Progenitor cell of endocrine pancreas (in vitro differentiated cells): ENCODE measurements around the gene HIC1. TPM values are rescaled to one million over a fixed set of nuclear protein-coding genes. Genes with fewer than 3 reads are reported as not detected.
A peak's percentile ranks its signal among the peaks of the same experiment; 100 is the strongest.

Source experiments
- DNase-seq: peaks from one replicate; pipeline ENCODE4 v3.0.0; 2021; ENCODE audit warnings: low spot score; ENCODE audit not compliant: unreplicated experiment
- H3K27ac Mint-ChIP-seq: 2 replicates; pipeline ENCODE4 v1.8.0; 2021; ENCODE audit warnings: mild to moderate bottlenecking, moderate library complexity, mixed read lengths
- H3K27me3 Mint-ChIP-seq: 2 replicates; pipeline ENCODE4 v1.8.0; 2021; ENCODE audit warnings: mixed read lengths
- H3K36me3 Mint-ChIP-seq: 2 replicates; pipeline ENCODE4 v1.8.0; 2022; ENCODE audit warnings: mixed read lengths; ENCODE audit not compliant: insufficient read depth
- H3K4me1 Mint-ChIP-seq: 2 replicates; pipeline ENCODE4 v1.8.0; 2021; ENCODE audit warnings: low read depth, mixed read lengths
- H3K4me3 Mint-ChIP-seq: 2 replicates; pipeline ENCODE4 v1.8.0; 2021; ENCODE audit warnings: low read depth, mild to moderate bottlenecking, moderate library complexity, mixed read lengths
- H3K9me3 Mint-ChIP-seq: 2 replicates; pipeline ENCODE4 v1.8.0; 2021; ENCODE audit warnings: low read depth, mixed read lengths
- total RNA-seq: library from RNA; stranded (reverse); gene quantifications from 2 replicates; pipeline ENCODE4 v1.2.1, GENCODE V29; 2021
- TF ChIP-seq, protein P1 (sequence below): fragments of 200-600 bp; sonication (generic); IDR thresholded peaks from one replicate; pipeline ENCODE4 v1.5.0; 2021; ENCODE audit warnings: antibody characterized with exemption, mild to moderate bottlenecking; ENCODE audit not compliant: unreplicated experiment

The HIC1 gene
- total RNA-seq, 1 donor from 2014 or later, result 0.86 TPM

DNA sequence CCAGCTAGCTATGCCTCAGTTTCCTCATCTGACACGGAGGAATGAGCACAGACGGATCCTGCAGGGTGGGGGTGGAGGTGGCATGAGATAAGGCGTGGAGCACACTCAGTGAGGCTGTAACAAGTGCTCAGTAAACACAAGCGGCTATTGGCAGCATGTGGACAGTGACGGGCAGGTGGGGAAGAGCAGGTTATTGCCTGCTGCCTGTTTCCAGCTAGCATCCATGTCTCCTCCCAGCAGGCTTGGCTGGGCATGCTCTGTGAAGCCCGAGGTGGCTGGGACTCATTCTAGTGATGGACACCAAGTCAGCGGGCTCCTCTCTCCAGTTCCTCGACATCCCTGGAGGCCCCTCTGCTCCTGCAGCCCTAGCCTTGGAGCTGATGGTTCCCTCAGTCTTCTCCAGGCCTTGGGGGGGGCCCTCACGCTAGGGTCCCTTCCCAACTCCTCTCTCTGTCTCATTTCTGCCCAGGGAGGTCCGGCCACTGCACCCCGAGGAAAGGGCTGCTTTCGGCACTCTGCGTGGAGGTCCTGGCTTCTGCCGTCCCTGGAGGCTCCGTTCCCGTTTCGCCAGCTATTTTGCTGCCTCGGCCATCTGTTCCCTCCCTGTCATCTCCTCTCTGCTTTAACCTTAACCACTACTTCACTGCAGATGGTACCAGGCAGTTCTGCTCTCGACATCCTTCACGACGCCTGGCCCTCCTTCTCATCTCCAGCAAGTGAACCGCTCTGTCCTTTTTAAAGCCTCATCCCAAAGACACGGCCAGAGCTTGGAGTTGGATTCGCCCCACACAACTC lies 36.0 kb upstream of the HIC1 start:
- H3K4me3 Mint-ChIP-seq, result no peak overlapping the region
- peaks cover 22% of the 10 kb centered on the region for H3K27me3 Mint-ChIP-seq
- DNase-seq, result no peak
- H3K9me3 Mint-ChIP-seq, result no peaks in the 10 kb centered on the region
- H3K27ac Mint-ChIP-seq, result no peak overlapping the region
- H3K4me1 Mint-ChIP-seq, result peaks cover 15% of the 10 kb centered on the region
- TF ChIP-seq, protein P1, sequence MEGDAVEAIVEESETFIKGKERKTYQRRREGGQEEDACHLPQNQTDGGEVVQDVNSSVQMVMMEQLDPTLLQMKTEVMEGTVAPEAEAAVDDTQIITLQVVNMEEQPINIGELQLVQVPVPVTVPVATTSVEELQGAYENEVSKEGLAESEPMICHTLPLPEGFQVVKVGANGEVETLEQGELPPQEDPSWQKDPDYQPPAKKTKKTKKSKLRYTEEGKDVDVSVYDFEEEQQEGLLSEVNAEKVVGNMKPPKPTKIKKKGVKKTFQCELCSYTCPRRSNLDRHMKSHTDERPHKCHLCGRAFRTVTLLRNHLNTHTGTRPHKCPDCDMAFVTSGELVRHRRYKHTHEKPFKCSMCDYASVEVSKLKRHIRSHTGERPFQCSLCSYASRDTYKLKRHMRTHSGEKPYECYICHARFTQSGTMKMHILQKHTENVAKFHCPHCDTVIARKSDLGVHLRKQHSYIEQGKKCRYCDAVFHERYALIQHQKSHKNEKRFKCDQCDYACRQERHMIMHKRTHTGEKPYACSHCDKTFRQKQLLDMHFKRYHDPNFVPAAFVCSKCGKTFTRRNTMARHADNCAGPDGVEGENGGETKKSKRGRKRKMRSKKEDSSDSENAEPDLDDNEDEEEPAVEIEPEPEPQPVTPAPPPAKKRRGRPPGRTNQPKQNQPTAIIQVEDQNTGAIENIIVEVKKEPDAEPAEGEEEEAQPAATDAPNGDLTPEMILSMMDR, result no peak
- H3K36me3 Mint-ChIP-seq, result peaks cover 2% of the 10 kb centered on the region

DNA sequence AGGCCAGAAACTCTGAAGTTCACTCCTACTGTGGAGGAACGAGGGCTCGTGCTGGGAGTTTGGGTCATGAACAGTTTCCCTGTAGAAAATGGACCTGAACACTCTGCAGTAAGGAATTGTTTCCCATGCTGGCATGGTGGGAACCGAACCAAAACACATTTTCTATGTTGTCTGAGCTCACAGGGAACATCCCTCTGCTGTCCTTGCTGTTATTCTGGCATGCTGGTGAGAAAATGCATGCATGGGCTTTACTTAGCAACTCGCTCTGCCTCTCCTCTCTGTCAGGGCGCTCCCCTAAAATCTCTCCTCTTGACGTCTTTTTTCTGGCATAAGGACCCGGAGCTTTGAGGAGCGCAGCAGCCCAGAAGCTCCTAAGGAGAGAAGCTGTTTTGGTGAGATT lies 35.2 kb upstream of the HIC1 start:
- H3K9me3 Mint-ChIP-seq, result no peaks in the 10 kb centered on the region
- H3K4me1 Mint-ChIP-seq, result peaks cover 15% of the 10 kb centered on the region
- H3K27ac Mint-ChIP-seq, result no peak overlapping the region
- H3K27me3 Mint-ChIP-seq, result peaks cover 22% of the 10 kb centered on the region
- H3K36me3 Mint-ChIP-seq, result no peaks in the 10 kb centered on the region
- no peak overlapping the region for H3K4me3 Mint-ChIP-seq
- TF ChIP-seq, protein P1, result no peak
- DNase-seq, result no peak

DNA sequence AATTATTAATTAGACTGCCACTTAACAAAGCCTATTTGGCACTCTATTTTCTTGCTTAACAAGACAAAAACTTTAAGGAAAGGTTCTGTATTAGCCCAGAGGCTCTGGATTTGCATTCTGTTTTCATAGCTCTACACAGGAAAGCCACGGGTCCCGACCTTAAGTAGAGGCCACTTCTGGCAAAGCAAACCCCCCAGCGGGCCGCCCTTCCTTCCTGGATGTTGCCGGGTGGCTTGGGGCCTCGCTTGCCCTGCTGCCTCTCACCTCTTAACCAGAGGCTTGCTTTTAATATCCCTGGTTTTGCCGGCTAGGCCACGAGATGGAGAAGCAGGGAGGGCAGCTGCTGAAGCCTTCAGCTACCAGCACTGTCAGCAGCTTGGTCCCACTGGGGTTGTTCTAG lies 34.2 kb upstream of the HIC1 start:
- H3K27ac Mint-ChIP-seq, result no peak overlapping the region
- no peak overlapping the region for H3K4me3 Mint-ChIP-seq
- DNase-seq, result no peak
- no peaks in the 10 kb centered on the region for H3K36me3 Mint-ChIP-seq
- peaks cover 22% of the 10 kb centered on the region for H3K27me3 Mint-ChIP-seq
- H3K9me3 Mint-ChIP-seq, result no peaks in the 10 kb centered on the region
- H3K4me1 Mint-ChIP-seq, result peaks cover 15% of the 10 kb centered on the region
- TF ChIP-seq, protein P1, result no peak

DNA sequence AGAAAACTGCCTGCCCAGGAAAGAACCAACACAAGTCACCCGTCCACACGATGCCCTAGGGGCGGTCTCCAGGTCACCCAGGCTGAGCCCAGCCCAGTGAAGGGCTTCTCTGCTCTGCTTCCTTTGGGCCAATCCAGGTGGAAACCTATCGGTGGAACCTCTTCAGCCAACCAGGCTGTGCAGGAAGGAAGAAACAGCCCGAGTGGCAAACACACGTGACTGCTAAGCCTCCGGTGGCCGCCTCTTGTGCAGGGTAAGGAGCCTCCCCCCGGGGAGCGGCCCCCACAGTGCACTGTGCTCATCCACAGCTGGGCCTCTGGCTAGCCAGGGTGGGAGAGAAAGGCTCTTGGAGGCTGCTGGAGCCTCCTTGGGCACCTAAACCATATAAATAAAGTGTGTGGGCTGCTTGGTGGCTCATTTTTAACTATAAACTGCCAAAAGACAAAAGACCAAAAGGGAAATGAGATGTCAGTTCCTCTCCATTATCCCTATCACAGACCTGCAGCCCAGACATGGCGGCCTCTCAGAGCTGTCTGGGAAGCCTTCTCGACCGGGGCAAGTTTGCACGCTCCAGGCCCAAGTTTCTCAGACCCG lies 32.2 kb upstream of the HIC1 start:
- TF ChIP-seq, protein P1, result no peak
- DNase-seq, result no peak
- no peak overlapping the region for H3K27ac Mint-ChIP-seq
- H3K4me1 Mint-ChIP-seq, result peaks cover 14% of the 10 kb centered on the region
- no peaks in the 10 kb centered on the region for H3K36me3 Mint-ChIP-seq
- H3K9me3 Mint-ChIP-seq, result no peaks in the 10 kb centered on the region
- peaks cover 31% of the 10 kb centered on the region for H3K27me3 Mint-ChIP-seq
- H3K4me3 Mint-ChIP-seq, result peak overlapping the region; percentile 26

DNA sequence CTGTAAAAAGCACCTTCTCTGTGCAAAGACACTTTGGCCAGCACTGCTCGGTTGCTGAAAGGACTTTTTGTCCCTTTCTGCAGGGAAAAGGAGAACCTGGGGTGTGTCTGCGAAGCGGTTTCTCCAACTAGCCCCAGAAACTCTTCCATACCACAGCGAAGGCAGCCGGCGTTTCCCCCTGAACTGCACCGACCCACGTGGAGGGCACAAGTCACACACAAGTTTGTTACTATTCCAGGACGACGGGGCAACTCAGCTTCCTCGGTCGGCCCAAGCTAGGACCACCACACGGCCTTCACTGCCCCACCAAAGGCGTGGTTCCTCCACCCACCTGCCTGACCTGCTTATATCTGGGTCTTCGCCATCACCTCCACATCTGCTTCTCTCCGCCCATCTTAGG lies 31.6 kb upstream of the HIC1 start:
- DNase-seq, result no peak
- Mint-ChIP-seq H3K9me3 (no peaks in the 10 kb centered on the region), H3K36me3 (no peaks in the 10 kb centered on the region), H3K4me3 (peak overlapping the region; percentile 56), H3K4me1 (peaks cover 9% of the 10 kb centered on the region), H3K27me3 (peaks cover 29% of the 10 kb centered on the region), H3K27ac (no peak overlapping the region)
- TF ChIP-seq, protein P1, result no peak
